CD4-positive, alpha-beta T cell treated with Interleukin-2 at 100 ng/mL for 4 hours (primary cell): ENCODE measurements around the gene JPH3.
"Not testable (repeated sequence)": the region's sequence is repeated elsewhere in the genome, so short reads cannot be mapped to it uniquely, and the experiment has no call there.

Experiments
- DNase-seq: peaks from one replicate; pipeline ENCODE4 v3.0.0-alpha.2; 2020; ENCODE audit warnings: low spot score

JPH3 gene

DNA sequence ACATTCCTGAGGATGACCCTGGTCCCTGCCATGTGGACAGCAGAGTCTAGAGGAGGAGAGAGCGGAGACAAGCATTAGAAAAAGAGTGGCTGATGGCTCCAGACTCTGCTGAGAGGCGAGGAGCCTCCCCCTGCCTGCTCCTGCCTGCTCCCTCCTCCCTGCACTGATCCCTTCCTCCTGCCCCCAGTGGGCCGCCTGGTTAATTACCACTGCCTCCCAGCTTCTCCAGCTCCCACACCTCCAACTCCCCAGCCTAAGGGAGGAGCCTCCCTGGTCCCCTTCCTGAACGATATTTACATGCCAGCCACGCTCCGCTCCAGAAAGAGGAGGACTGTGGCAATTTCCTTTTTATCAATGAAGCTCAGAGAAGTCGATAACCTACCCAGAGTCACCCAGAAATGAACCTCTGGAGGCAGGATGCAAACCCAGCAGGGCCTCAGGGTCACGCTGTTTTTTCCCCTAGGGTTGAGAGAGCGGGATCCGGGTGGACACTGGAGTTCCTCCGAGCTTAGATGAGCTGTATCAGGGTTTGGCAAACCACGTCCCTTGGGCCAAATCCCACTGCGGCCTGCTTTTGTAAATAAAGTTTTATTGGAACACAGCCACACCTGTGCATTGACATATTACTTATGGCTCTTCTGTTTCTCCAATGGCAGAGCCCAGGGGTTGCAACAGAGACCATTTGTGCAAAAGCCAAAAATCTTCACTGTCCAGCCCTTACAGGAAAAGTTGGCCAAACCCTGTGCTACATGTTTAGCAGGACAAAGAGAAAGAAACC is 27.1 kb upstream of the JPH3 start:
- DNase-seq = no peak

- DNase-seq = no peak
Observed at GRCh38 chr16:87576171-87576570, 26.1 kb upstream of the JPH3 start.

- DNase-seq = not testable (repeated sequence)
Observed at GRCh38 chr16:87578142-87578930, 24.0 kb upstream of the JPH3 start.

DNA sequence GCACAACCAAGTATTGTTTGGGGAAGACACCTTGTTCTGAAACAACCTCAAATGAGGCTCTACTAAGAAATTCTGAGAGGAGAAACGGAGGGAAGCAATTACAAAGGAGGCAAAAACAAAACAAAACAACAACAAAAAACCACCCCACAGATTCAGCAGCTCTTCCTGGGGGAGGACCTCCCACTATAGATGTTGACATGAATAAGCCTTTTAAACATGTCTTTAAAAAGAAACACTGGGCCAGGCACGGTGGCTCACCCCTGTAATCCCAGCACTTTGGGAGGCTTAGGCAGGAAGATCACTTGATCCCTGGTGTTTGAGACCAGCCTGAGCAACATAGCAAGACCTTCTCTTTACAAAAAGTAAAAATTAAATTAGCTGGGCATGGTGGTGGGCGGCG is 22.6 kb upstream of the JPH3 start:
- no peak for DNase-seq

DNA sequence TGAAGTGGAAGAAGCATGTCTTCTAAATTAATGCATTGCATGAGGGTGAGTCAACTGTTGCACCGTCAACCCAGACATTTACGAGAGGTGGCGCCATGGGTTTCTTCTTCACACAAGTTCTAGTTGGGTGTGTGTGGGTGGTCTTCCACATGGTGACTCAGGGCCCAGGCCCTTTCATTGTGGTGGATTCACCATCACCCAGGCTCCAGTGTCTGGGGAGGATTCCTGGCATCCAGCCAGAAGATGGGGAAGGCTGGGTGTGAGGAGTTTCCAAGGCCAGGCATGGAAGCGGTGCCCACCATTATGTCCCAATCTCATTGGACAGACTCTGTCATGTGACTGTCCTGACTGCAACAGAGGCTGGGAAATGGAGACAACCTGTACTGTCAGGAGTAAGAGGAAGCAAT is 21.4 kb upstream of the JPH3 start:
- no peak for DNase-seq

DNA sequence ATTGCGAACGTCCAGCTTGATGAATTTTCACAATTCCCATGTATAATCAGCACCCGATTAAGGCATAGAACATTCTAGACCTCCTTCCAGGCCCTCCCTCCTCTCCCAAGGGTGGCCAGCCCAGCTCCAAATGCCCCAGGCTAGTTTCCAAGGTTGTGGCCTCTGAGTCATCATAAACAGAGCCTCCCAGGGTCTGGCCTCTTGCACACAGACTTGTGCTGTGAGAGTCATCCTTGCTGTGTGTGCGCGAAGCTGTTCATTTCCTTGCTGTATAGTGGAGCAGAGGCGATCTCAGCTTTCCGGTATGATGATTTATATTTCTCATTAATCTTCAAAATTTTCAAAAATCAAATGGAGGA is 20.5 kb upstream of the JPH3 start:
- DNase-seq = no peak

GRCh38 chr16:87582216-87582965 is 19.9 kb upstream of the JPH3 start:
- DNase-seq = no peak

DNA sequence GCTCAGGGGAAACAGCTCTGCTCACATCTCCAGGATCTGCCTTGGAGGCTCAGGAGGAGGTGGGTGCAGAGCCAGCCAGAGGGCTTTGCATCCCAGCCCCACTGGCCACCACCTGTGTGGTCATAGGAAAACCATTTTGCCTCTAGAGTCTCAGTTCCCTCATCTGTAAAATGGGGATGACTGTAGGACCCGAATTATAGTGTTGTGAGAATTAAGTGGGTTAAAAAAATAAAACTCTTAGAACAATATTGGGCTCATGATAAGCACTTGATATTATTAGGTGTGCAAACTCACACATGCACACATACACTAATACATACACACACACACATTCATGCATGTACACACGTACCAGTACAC is 19.4 kb upstream of the JPH3 start:
- no peak for DNase-seq

DNA sequence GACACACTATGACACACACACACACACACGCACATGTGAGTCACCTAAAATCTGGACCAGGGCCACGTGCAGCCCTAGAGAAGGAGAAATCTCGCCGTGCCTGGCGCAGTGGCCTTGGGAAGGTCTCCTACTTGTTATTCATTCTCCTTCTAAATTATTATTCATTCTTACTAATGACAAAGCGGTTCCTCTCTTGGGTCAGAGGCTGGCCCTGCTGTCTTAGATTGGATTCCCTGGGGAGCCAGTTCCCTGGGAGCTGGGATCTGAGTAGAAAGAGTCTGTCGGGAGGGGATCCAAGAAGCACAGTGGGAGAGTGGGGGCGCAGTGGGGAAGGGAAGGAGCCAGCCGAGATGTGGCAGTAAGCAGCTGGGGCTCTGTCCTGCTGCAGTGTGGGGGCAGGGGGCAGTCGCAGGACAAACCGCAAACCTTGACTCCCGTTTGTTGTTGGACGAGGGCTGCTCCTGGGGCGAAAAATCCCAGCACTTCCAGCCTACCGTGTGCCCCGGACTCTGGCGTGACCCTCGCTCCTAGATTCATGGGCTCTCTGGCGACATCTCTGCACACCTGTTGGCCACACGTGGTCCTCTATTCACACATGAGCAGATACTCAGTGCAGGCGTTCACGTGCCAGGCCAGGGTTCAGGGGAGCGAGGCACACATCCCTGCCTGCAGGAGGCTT is 18.7 kb upstream of the JPH3 start:
- DNase-seq = no peak

DNA sequence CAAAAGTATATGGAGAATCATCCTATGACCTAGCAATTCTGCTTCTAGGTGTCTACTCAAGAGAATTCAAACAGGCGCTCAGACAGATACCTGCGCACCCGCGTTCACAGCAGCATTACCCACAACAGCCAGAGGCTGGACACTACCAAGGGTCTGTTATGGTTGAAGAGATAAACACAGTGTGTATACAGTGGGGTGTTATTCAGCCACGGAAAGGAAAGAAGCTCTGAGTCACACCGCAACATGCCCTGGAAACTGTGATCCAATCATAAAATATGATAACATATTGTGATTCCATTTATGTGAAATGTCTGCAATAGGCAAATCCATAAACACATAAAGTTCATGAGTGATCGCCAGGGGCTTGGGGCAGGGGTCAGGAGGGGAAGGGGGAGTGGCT is 18.0 kb upstream of the JPH3 start:
- DNase-seq = no peak

GRCh38 chr16:87584975-87585374 is 17.3 kb upstream of the JPH3 start:
- DNase-seq = no peak

DNA sequence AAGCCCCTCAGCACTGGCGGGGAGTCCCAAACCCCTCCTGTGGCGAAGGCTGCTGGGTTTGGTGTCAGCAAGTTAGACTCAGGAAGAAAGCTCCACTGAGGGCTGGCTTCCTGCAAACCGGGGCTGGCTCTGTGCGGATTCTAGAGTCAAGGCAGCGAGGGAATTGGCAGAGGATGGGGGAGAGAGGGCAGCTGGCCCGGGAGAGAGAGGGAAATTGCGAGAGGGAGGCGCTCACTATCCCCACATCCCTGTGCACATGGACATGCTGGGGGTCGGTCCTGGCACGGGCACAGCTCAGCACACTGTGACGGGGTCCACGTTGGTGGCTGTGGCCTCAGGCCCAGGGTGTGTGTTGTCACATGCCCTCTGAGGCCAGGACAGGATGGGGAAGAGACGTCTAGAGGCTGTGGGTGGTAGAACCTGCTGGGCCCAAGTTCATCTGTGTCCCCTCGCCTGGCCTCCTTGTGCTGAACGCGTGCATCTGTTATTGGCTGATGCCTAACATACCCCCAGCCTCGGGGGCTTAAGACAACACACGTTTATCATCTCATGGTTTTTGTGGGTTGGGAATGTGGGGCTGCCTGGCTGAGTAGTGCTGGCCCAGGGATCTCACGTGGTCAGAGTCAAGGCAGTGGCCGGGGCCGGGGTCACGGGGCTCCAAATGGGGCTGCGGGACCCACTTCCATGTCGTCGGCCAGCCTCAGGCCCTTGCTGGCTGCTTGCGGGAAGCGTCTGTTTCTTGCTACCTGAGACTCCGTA is 16.7 kb upstream of the JPH3 start:
- DNase-seq = no peak

DNA sequence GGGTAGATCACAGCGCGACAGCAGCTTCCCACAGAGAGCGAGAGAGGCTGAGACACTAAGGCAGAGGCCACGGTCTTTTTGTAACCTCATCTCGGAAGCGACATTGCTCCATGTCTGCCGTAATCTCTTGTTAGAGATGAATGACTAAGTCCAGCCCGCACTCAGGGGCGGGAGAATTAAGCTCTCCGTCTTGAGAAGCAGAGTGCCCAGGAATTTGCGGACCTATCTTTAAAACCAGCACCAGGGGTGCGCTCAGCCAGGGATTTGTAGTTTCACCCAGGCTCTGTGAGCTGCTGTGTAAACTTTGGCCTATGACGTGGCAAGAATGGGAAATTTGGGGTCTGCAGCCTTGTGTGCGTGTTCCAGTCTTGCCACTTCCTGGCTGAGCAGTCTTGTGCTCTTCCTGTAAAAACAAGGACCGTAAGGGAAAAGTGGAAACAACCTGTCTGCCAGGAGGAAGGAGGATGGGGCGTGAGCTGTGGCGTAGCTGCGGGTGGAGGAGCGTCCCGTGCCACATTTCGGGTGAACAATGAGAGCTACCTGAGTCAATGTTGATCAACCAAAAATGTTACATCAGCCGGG is 16.0 kb upstream of the JPH3 start:
- no peak for DNase-seq

DNA sequence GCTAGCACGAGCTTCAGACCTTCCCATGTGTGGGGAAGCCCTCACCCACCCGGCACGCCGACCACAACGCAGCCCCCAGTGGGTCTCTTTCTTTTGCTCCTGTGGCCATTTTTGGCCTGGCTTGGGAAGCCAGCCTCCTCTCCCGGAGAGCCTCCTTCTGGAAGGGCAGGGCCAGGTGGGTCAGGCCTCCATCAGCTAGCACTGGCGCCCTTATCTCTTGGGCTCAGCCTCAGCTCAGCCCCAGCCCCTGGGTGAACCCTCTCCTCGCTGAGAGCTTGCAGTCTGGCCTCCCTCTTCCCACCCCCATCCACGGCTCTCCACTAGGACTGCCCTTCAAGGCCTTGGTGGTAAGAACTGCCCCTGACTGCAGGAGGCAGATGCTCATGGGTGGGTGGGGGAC is 14.7 kb upstream of the JPH3 start:
- no peak for DNase-seq

DNA sequence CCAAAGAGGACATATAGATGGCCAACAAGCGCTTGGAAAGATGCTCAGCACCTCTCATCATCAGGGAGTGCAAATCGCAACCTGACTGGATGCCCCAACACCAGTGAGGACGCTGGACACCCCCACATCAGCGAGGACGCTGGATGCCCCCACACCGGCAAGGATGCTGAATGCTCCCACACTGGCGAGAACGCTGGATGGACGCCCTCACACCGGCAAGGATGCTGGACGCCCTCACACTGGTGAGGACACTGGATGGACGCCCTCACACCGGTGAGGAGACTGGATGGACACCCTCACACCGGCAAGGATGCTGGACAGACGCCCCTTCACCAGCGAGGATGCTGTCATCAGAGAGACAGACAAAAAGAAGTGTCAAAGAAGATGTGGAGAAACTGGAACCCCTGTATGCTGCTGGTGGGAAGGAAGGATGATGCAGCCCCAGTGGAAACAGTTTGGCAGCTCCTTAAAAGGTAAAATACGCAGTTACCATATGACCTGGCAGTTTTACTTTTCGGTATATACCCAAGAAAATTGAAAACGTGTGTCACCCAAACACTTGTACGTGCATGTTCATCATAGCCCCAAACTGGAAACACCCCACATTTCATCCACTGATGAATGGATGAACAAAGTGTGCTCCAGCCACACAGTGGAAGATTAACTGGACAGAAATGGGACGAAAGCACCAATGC is 10.1 kb upstream of the JPH3 start:
- no peak for DNase-seq

DNA sequence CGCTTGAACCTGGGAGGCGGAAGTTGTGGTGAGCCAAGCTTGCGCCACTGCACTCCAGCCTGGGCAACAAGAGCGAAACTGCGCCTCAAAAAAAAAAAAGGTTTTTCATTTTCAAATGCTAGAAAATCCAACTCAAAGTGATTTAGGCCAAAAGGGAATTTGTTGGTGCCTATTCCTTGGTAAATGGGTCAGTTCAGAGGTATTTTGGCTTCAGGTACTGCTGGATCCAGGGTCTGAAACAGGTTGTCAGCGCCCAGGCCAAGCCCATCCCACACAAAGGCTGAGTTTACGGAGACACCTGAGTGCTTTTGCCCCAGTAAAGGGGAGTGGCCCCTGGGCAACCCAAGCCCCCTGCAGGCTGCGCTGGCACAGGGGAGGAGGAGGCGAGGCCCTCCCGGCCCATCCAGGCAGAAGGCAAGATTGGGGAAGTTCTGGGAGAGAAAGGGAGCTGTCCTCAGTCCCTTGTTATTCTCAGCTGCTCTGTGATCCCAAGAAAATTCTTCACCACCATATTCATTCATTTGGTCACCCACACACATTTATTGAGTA is 8.5 kb upstream of the JPH3 start:
- no peak for DNase-seq

DNA sequence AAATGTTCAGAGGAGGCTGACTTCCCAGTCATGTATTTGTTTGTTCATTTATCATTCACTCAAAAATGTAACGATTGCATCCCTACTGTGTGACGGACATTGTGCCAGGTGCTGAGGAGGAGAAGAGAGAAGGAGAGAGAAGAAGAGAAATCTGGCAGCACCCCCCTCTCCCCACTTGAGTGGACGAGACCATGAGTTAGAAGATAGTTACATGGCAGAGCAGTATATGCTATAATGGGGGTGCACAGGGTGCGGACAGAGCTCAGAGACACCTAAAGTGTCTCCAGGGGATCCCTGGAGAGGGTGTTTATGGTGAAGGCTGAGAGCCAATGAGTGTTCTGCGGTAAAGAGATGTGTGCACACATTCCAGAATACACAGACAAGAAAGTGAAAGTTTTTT is 6.6 kb upstream of the JPH3 start:
- no peak for DNase-seq

GRCh38 chr16:87597324-87597830 is 4.9 kb upstream of the JPH3 start:
- no peak for DNase-seq

GRCh38 chr16:87598431-87598830 is 3.9 kb upstream of the JPH3 start:
- DNase-seq = no peak

GRCh38 chr16:87600246-87600645 is 2.1 kb upstream of the JPH3 start:
- no peak for DNase-seq
